Activated CD4-positive, alpha-beta T cell treated with anti-CD3 and anti-CD28 coated beads, Interleukin-2, amount 10 ng/mL, durations not matched to agents 7 days and 5 days (primary cell): Measurements from ENCODE around the gene LRRC8B. TPM values are rescaled to one million over a fixed set of nuclear protein-coding genes. Genes with fewer than 3 reads are reported as not detected.
A peak's percentile ranks its signal among the peaks of the same experiment; 100 is the strongest.

Source experiments
- CTCF ChIA-PET: fragments of 350-600 bp; sonication (Branson Sonifier 250); formaldehyde crosslinking; loops from one replicate; lab custom pipeline; 2021; ENCODE audit warnings: antibody characterized with exemption; lab: Charles Lee
- POLR2A ChIA-PET: fragments of 350-600 bp; sonication (Branson Sonifier 250); formaldehyde crosslinking; loops from one replicate; lab custom pipeline; 2021; ENCODE audit warnings: antibody characterized with exemption; lab: Charles Lee
- DNase-seq: peaks from one replicate; pipeline ENCODE4 v3.0.0-alpha.2; 2020
- H3K27ac Mint-ChIP-seq: one replicate; pipeline ENCODE4 v1.8.0; 2021; ENCODE audit warnings: mild to moderate bottlenecking, moderate library complexity, mixed read lengths
- H3K27me3 Mint-ChIP-seq: one replicate; pipeline ENCODE4 v1.8.0; 2021; ENCODE audit warnings: mixed read lengths
- H3K36me3 Mint-ChIP-seq: one replicate; pipeline ENCODE4 v1.8.0; 2021; ENCODE audit warnings: low read depth, mixed read lengths
- H3K4me1 Mint-ChIP-seq: one replicate; pipeline ENCODE4 v1.8.0; 2021; ENCODE audit warnings: mixed read lengths
- H3K4me3 Mint-ChIP-seq: one replicate; pipeline ENCODE4 v1.8.0; 2021; ENCODE audit warnings: mild to moderate bottlenecking, moderate library complexity, mixed read lengths
- H3K9me3 Mint-ChIP-seq: one replicate; pipeline ENCODE4 v1.8.0; 2021; ENCODE audit warnings: mixed read lengths
- total RNA-seq, 2 experiments: library from RNA; stranded (reverse); gene quantifications; one replicate each; pipeline ENCODE4 v1.2.3, GENCODE V29; 2021

Gene LRRC8B
- total RNA-seq = 10 to 100 TPM; 21.2 to 22.1 TPM

DNA sequence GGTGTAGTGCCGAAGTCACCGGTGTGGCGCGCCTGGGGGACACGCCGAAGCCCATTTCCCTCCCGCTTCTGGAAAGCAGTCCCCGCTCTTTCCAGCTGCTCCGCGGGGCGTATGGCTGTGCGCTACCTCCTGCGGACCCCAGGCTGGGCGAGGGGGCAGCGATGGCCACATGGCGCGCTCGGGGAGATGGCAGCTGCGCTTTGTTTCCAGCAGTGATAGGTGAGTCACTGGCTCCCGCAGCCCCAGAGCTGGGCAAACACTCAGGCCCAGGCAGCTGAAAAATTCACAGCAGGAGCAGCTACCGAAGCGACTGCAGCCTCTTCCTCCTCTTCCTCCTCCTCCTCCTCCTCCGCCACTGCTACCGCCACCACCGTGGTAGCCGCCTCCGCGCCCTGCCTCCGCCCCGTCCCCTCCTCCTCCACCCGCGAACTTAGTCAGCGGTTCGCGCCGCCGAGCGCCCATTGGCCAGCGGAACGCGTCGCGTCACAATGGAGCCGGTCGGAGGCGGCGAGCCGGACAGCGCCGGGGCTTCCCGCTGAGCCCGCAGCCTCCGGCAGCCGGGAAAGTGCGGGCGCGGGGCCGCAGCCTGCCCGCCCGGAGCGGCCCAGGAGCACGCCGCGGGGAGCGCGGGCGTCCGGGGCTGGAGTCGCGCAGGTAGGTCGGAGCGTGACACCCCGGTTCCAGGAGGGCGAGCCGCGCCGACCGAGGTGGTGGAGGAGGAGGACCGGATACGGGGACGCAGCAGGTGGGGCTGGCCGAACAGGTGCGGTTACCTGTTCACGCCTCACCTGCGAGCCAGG lies at the start of gene LRRC8B:
TSS of gene LRRC8B (plus strand) at position 461 of the 800 bp plus-strand sequence. CDS start 57,822 bp downstream, outside the sequence.
- Mint-ChIP-seq H3K4me1 (peaks cover 32% of the 10 kb centered on the region), H3K36me3 (peaks cover 11% of the 10 kb centered on the region), H3K4me3 (no peak within 1 kb of the TSS), H3K9me3 (peaks cover 4% of the 10 kb centered on the region), H3K27me3 (no peaks in the 10 kb centered on the region), H3K27ac (peak within 1 kb of the TSS; percentile 93)
- CTCF ChIA-PET = interaction anchor here (0.7 kb wide), 1 partner anchor 111 kb away, joined by 3 read pairs; no protein-coding TSS in a partner anchor
- POLR2A ChIA-PET = no interaction called here
- DNase-seq = peak; percentile 90

GRCh38 chr1:89475269-89475668 lies 49.4 kb upstream of the LRRC8B start:
- no peak overlapping the region for H3K27ac Mint-ChIP-seq
- H3K36me3 Mint-ChIP-seq = peaks cover 15% of the 10 kb centered on the region
- peaks cover 36% of the 10 kb centered on the region for H3K9me3 Mint-ChIP-seq
- POLR2A ChIA-PET = no interaction called here
- CTCF ChIA-PET = interaction anchor here (1.0 to 1.6 kb wide), 2 partner anchors 8 to 11 kb away, joined by 4 read pairs; no protein-coding TSS in a partner anchor
- H3K4me3 Mint-ChIP-seq = no peak overlapping the region
- peaks cover 42% of the 10 kb centered on the region for H3K27me3 Mint-ChIP-seq
- DNase-seq = no peak
- H3K4me1 Mint-ChIP-seq = peaks cover 7% of the 10 kb centered on the region

- H3K9me3 Mint-ChIP-seq = peaks cover 39% of the 10 kb centered on the region
- H3K4me1 Mint-ChIP-seq = peaks cover 7% of the 10 kb centered on the region
- DNase-seq = no peak
- ChIA-PET CTCF (no interaction called here), POLR2A (no interaction called here)
- peaks cover 16% of the 10 kb centered on the region for H3K36me3 Mint-ChIP-seq
- no peak overlapping the region for H3K4me3 Mint-ChIP-seq
- H3K27me3 Mint-ChIP-seq = peaks cover 37% of the 10 kb centered on the region
- no peak overlapping the region for H3K27ac Mint-ChIP-seq
Observed at GRCh38 chr1:89476072-89476471, 48.6 kb upstream of the LRRC8B start.

- H3K27me3 Mint-ChIP-seq = no peaks in the 10 kb centered on the region
- peak; percentile 90 for DNase-seq
- peaks cover 7% of the 10 kb centered on the region for H3K36me3 Mint-ChIP-seq
- H3K4me3 Mint-ChIP-seq = no peak overlapping the region
- ChIA-PET POLR2A (no interaction called here), CTCF (interaction anchor here (0.8 to 3.0 kb wide), 9 partner anchors 8 to 360 kb away, joined by 3 to 17 read pairs (median 4); no protein-coding TSS in a partner anchor)
- H3K27ac Mint-ChIP-seq = no peak overlapping the region
- H3K9me3 Mint-ChIP-seq = peaks cover 25% of the 10 kb centered on the region
- peaks cover 19% of the 10 kb centered on the region for H3K4me1 Mint-ChIP-seq
Observed at GRCh38 chr1:89483010-89483756, 41.4 kb upstream of the LRRC8B start.

GRCh38 chr1:89483757-89484077 lies 40.9 kb upstream of the LRRC8B start:
- Mint-ChIP-seq H3K36me3 (peaks cover 7% of the 10 kb centered on the region), H3K4me1 (peaks cover 24% of the 10 kb centered on the region), H3K4me3 (no peak overlapping the region), H3K27ac (no peak overlapping the region), H3K27me3 (no peaks in the 10 kb centered on the region), H3K9me3 (peaks cover 23% of the 10 kb centered on the region)
- ChIA-PET CTCF (interaction anchor here (0.8 to 3.0 kb wide), 9 partner anchors 9 to 360 kb away, joined by 3 to 17 read pairs (median 4); no protein-coding TSS in a partner anchor), POLR2A (no interaction called here)
- DNase-seq = no peak

DNA sequence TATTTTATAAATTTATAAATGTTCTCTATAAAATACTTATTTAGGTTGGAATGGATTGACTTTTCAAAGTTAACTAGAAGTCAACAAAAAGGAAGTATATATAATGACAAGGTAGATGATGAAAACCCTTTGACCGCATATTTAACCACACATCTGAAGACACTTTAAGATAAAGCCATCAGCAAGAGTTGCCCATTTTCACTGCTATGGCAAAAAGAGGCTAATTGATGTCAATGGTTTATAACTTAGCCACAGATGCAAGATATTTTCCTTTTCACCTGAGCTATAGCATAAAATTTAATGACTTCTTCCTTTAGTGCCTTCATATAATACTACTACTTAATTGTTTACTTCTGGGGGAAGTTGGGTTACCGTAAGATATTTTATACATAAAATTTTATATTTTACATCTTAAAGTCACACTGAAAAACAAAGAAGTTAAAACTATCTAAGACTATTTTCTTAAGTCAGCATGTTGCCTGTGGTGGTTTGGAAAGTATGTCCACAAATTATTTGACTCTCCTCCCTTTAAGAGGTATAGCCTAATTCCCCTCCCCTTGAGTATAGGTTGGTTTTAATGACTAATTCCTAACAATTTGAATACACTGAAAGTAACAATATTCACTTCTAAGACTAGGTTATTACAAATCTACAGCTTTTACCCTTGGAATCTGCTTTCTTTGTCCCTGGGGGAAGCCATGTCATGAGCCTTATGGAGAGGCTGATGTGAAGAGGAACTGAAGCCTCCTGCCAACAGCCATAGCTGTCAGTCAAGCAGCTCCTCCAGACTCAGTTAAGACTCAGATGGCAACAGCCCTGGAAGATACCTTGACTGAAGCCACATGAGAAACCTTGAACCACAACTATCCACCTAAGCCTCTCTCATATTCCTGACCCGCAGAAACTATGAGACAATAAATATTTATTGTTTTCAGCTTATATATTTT lies 40.3 kb upstream of the LRRC8B start:
- Mint-ChIP-seq H3K27me3 (no peaks in the 10 kb centered on the region), H3K36me3 (peaks cover 7% of the 10 kb centered on the region), H3K9me3 (peaks cover 18% of the 10 kb centered on the region), H3K27ac (no peak overlapping the region), H3K4me3 (no peak overlapping the region), H3K4me1 (peaks cover 31% of the 10 kb centered on the region)
- ChIA-PET POLR2A (no interaction called here), CTCF (interaction anchor here (0.6 to 3.0 kb wide), 8 partner anchors 9 to 381 kb away, joined by 3 to 17 read pairs (median 4); no protein-coding TSS in a partner anchor)
- DNase-seq = no peak

GRCh38 chr1:89487972-89488371 lies 36.7 kb upstream of the LRRC8B start:
- DNase-seq = peak; percentile 39
- Mint-ChIP-seq H3K4me1 (peaks cover 35% of the 10 kb centered on the region), H3K27me3 (peaks cover under 1% of the 10 kb centered on the region), H3K27ac (peak overlapping the region; percentile 0), H3K36me3 (peaks cover 4% of the 10 kb centered on the region), H3K4me3 (no peak overlapping the region), H3K9me3 (peaks cover 15% of the 10 kb centered on the region)
- CTCF ChIA-PET = interaction anchor here (0.6 to 2.5 kb wide), 6 partner anchors 16 to 274 kb away, joined by 3 to 9 read pairs (median 3); partner anchors contain the start of gene LRRC8C
- POLR2A ChIA-PET = interaction anchor here (0.6 kb wide), 1 partner anchor 240 kb away, joined by 3 read pairs; no protein-coding TSS in a partner anchor

- Mint-ChIP-seq H3K4me1 (peaks cover 27% of the 10 kb centered on the region), H3K9me3 (peaks cover 21% of the 10 kb centered on the region), H3K27me3 (peaks cover 2% of the 10 kb centered on the region), H3K27ac (peak overlapping the region; percentile 26), H3K36me3 (peaks cover 4% of the 10 kb centered on the region), H3K4me3 (no peak overlapping the region)
- ChIA-PET POLR2A (no interaction called here), CTCF (interaction anchor here (1.1 to 2.5 kb wide), 7 partner anchors 15 to 273 kb away, joined by 3 to 9 read pairs (median 3); no protein-coding TSS in a partner anchor)
- DNase-seq = no peak
Observed at GRCh38 chr1:89489047-89489729, 35.4 kb upstream of the LRRC8B start.

GRCh38 chr1:89490389-89490788 lies 34.2 kb upstream of the LRRC8B start:
- Mint-ChIP-seq H3K4me1 (peaks cover 24% of the 10 kb centered on the region), H3K27me3 (peaks cover 2% of the 10 kb centered on the region), H3K4me3 (no peak overlapping the region), H3K9me3 (peaks cover 21% of the 10 kb centered on the region), H3K36me3 (peaks cover 4% of the 10 kb centered on the region), H3K27ac (no peak overlapping the region)
- DNase-seq = no peak
- CTCF ChIA-PET = interaction anchor here (1.4 kb wide), 1 partner anchor 17 kb away, joined by 3 read pairs; no protein-coding TSS in a partner anchor
- POLR2A ChIA-PET = no interaction called here

DNA sequence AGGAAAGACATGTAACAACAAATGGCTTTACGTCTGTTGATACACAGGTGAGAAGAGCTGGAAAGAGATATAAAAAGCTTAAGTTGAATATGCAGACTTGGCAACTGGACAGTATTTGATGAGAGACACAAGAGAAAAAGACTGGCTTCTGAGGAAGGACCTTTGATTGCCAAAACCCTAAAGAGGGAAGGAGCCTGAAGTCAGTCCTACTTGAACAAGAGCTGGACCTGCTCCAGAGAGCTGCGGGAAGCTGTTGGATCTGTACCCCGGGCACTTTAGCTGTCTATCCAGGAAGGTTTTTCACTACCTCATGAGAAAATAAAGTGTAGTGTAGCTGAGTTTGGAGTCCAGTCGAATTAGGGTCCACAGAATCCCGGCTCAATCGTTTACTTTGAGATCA lies 25.3 kb upstream of the LRRC8B start:
- ChIA-PET POLR2A (no interaction called here), CTCF (interaction anchor here (0.6 to 1.2 kb wide), 2 partner anchors 13 to 358 kb away, joined by 4 to 5 read pairs; no protein-coding TSS in a partner anchor)
- no peaks in the 10 kb centered on the region for H3K36me3 Mint-ChIP-seq
- no peak overlapping the region for H3K27ac Mint-ChIP-seq
- H3K4me3 Mint-ChIP-seq = no peak overlapping the region
- no peaks in the 10 kb centered on the region for H3K4me1 Mint-ChIP-seq
- H3K27me3 Mint-ChIP-seq = peaks cover 16% of the 10 kb centered on the region
- peaks cover 2% of the 10 kb centered on the region for H3K9me3 Mint-ChIP-seq
- DNase-seq = no peak

DNA sequence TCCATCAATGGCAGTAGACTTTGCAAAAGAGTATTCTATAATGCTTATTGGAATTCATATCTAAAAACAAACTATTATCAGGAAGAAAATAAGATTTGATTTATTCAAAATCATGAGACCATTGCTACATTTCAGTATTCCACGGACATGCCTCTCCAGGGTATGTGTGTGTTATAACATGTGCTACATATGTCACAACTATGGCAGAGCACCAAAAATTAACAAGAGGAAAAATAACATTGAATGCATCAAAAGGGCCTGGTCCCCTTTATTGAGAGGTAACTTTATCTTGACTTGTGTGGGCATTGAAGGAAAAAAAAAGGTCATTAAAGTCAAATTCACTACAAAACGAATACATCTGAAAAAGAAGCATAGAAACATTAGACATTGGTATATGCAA lies 22.6 kb upstream of the LRRC8B start:
- Mint-ChIP-seq H3K4me1 (no peaks in the 10 kb centered on the region), H3K27me3 (peaks cover 35% of the 10 kb centered on the region)

More for the DNA sequence above, 22.6 kb upstream of the LRRC8B start:
- ChIA-PET CTCF (interaction anchor here (0.6 kb wide), 2 partner anchors 257 to 265 kb away, joined by 3 read pairs; no protein-coding TSS in a partner anchor), POLR2A (no interaction called here)
- no peak overlapping the region for H3K4me3 Mint-ChIP-seq
- no peak for DNase-seq
- H3K9me3 Mint-ChIP-seq = peaks cover 2% of the 10 kb centered on the region
- H3K36me3 Mint-ChIP-seq = no peaks in the 10 kb centered on the region
- no peak overlapping the region for H3K27ac Mint-ChIP-seq
